ENCODE data around the gene PCDHB16. TPM values are rescaled to one million over a fixed set of nuclear protein-coding genes. Genes with fewer than 3 reads are reported as not detected.
"Not testable (repeated sequence)": the region's sequence is repeated elsewhere in the genome, so short reads cannot be mapped to it uniquely, and the experiment has no call there.

PCDHB16 gene
- total RNA-seq, 6 experiments from 2014 or later: 1.7 to 4.0 (median 3.5) TPM

GRCh38 chr5:141180313-141180712 lies 1.9 kb upstream of the PCDHB16 start:
- Mint-ChIP-seq H3K27ac (no peak overlapping the region), H3K9me3 (peaks cover 16% of the 10 kb centered on the region), H3K36me3 (ENCODE audit: low read depth) (peaks cover 12% of the 10 kb centered on the region), H3K4me3 (no peak overlapping the region), H3K4me1 (ENCODE audit: low read depth) (peaks cover 15% of the 10 kb centered on the region), H3K27me3 (ENCODE audit: insufficient read depth) (peaks cover 8% of the 10 kb centered on the region; the same call in 1 of the 2 replicates)
- no peak for DNase-seq
- TF ChIP-seq CTCF (IDR thresholded peaks at IDR 0.05): no peak

GRCh38 chr5:141184117-141184855 lies 2.1 kb downstream of the PCDHB16 start:
- H3K9me3 Mint-ChIP-seq: peaks cover 21% of the 10 kb centered on the region
- peaks cover 17% of the 10 kb centered on the region for H3K36me3 Mint-ChIP-seq (ENCODE audit: low read depth)
- DNase-seq, H3K27ac Mint-ChIP-seq, H3K4me3 Mint-ChIP-seq: not testable (repeated sequence)
- peaks cover 12% of the 10 kb centered on the region for H3K27me3 Mint-ChIP-seq (ENCODE audit: insufficient read depth)
- peaks cover 27% of the 10 kb centered on the region for H3K4me1 Mint-ChIP-seq (ENCODE audit: low read depth)

GRCh38 chr5:141186897-141187512 lies 4.8 kb downstream of the PCDHB16 start, which contains the start of gene PCDHB9:
TSS of gene PCDHB9 (plus strand) at chr5:141187161. CDS start at chr5:141187319, 158 bp downstream.
- Mint-ChIP-seq H3K27me3 (ENCODE audit: insufficient read depth) (peaks cover 16% of the 10 kb centered on the region), H3K4me3 (peak within 1 kb of the TSS; percentile 89), H3K27ac (peak within 1 kb of the TSS; percentile 30; the same call in 1 of the 2 replicates), H3K4me1 (ENCODE audit: low read depth) (peaks cover 29% of the 10 kb centered on the region), H3K9me3 (peaks cover 21% of the 10 kb centered on the region), H3K36me3 (ENCODE audit: low read depth) (peaks cover 17% of the 10 kb centered on the region)
- DNase-seq: peak; percentile 58
- TF ChIP-seq CTCF (IDR thresholded peaks at IDR 0.05): peak; percentile 88

- H3K36me3 Mint-ChIP-seq (ENCODE audit: low read depth): peaks cover 16% of the 10 kb centered on the region
- peaks cover 25% of the 10 kb centered on the region for H3K4me1 Mint-ChIP-seq (ENCODE audit: low read depth)
- not testable (repeated sequence) for H3K4me3 Mint-ChIP-seq
Observed at GRCh38 chr5:141188682-141189081, 6.5 kb downstream of the PCDHB16 start.

GRCh38 chr5:141189131-141189530 lies 6.9 kb downstream of the PCDHB16 start:
- Mint-ChIP-seq H3K9me3 (peaks cover 25% of the 10 kb centered on the region), H3K36me3 (ENCODE audit: low read depth) (peaks cover 16% of the 10 kb centered on the region), H3K4me1 (ENCODE audit: low read depth) (peaks cover 25% of the 10 kb centered on the region), H3K27me3 (ENCODE audit: insufficient read depth) (peaks cover 14% of the 10 kb centered on the region)
- H3K4me3 Mint-ChIP-seq, DNase-seq, H3K27ac Mint-ChIP-seq: not testable (repeated sequence)

More at GRCh38 chr5:141188682-141189081, 6.5 kb downstream of the PCDHB16 start:
- Mint-ChIP-seq H3K9me3 (peaks cover 23% of the 10 kb centered on the region), H3K27me3 (ENCODE audit: insufficient read depth) (peaks cover 14% of the 10 kb centered on the region)
- H3K27ac Mint-ChIP-seq, DNase-seq: not testable (repeated sequence)

GRCh38 chr5:141192110-141192725 lies 10.0 kb downstream of the PCDHB16 start, which contains the start of gene PCDHB10:
TSS of gene PCDHB10 (plus strand) at chr5:141192353. CDS start at chr5:141192553, 200 bp downstream.
- H3K27me3 Mint-ChIP-seq (ENCODE audit: insufficient read depth): peaks cover 9% of the 10 kb centered on the region
- peaks cover 20% of the 10 kb centered on the region for H3K4me1 Mint-ChIP-seq (ENCODE audit: low read depth)

GRCh38 chr5:141194332-141194731 lies 12.1 kb downstream of the PCDHB16 start:
- DNase-seq; H3K27me3 Mint-ChIP-seq (ENCODE audit: insufficient read depth); H3K27ac Mint-ChIP-seq; H3K4me3 Mint-ChIP-seq: not testable (repeated sequence)
- peaks cover 37% of the 10 kb centered on the region for H3K9me3 Mint-ChIP-seq
- H3K4me1 Mint-ChIP-seq (ENCODE audit: low read depth): peaks cover 13% of the 10 kb centered on the region; the same call in 1 of the 2 replicates
- H3K36me3 Mint-ChIP-seq (ENCODE audit: low read depth): peaks cover 13% of the 10 kb centered on the region

More at GRCh38 chr5:141192110-141192725, 10.0 kb downstream of the PCDHB16 start, which contains the start of gene PCDHB10:
- peaks cover 18% of the 10 kb centered on the region for H3K36me3 Mint-ChIP-seq (ENCODE audit: low read depth)
- peak; percentile 86 for TF ChIP-seq CTCF (IDR thresholded peaks at IDR 0.05)
- H3K4me3 Mint-ChIP-seq: peak within 1 kb of the TSS; percentile 76
- no peak within 1 kb of the TSS for H3K27ac Mint-ChIP-seq
- DNase-seq: peak; percentile 33
- peaks cover 38% of the 10 kb centered on the region for H3K9me3 Mint-ChIP-seq
